GM18511 (cell line): ENCODE measurements around the gene PARP16.

Experiments used
- ATAC-seq: cut with Tn5 transposase; IDR thresholded peaks from one replicate; pipeline ENCODE4 v1.9.1; 2021; ENCODE audit warnings: mild to moderate bottlenecking, moderate library complexity; ENCODE audit not compliant: unreplicated experiment

The PARP16 gene

DNA sequence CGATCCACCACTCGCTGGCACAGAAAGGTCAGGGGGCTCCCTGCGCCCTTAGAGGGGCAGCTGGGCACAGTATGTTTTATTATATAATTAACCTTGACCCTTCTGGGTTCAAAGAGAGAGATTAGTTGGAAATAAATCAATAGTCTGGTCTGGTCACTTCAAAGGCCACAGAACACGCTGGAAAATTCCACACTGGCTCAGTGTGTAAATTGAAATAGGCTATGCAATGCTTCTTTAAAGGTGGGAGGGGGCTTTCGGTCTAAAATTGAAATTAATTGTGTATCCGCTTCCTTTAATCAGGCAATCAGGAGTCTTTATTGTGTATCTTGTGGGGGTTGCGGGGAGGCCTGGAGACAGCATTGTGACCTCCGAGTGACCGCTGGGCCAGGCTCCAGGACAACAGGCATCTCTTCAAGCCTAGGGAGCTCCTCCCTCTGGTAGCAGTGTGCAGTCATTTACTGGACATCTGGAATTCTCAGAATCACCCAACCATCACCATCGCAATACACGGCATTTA lies 25.8 kb upstream of the PARP16 start:
- ATAC-seq = no peak

DNA sequence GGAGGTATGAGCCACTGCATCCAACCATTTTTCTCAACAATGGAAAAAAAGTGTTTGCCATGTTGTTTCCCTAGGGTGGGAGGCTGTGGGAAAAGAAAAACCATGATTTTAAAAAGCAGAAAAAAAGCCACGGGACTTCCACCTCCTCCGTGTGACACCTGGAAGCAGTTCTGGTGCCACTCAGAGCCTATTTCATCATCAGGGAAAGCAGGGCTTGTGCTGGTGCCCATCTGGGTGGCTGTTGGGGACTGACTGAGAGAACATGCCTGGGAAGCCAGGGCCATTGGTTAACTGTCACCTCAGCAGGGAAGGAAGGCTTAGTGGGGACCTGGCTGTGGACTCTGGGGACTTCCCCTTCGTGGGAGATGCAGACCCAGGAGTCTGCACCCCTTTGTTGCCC lies 25.1 kb upstream of the PARP16 start:
- ATAC-seq = no peak

DNA sequence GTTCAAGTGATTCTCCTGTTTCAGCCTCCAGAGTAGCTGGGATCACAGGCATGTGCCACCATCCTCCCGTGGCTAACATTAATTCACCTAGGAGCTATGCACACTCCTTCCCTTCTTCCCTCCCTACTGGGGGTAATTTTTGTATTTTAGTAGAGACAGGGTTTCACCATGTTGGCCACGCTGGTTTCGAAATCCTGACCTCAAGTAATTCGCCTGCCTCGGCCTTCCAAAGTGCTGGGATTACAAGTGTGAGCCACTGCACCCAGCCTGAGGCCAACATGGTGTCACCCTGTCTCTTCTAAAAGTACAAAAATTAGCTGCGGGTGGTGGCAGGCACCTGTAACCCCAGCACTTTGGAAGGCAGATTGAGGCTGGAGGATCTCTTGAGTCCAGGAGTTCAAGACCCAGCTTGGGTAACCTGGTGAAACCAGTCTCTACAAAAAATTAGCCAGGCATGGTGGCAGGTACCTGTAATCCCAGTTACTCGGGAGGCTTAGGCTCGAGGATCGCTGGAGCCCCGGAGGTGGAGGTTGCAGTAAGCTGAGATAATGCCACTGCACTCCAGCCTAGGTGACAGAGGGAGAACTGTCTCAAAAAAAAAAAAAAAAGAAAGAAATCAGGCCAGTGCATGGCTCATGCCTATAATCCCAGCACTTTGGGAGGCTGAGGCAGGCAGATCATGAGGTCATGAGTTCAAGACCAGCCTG lies 23.9 kb upstream of the PARP16 start:
- no peak for ATAC-seq

DNA sequence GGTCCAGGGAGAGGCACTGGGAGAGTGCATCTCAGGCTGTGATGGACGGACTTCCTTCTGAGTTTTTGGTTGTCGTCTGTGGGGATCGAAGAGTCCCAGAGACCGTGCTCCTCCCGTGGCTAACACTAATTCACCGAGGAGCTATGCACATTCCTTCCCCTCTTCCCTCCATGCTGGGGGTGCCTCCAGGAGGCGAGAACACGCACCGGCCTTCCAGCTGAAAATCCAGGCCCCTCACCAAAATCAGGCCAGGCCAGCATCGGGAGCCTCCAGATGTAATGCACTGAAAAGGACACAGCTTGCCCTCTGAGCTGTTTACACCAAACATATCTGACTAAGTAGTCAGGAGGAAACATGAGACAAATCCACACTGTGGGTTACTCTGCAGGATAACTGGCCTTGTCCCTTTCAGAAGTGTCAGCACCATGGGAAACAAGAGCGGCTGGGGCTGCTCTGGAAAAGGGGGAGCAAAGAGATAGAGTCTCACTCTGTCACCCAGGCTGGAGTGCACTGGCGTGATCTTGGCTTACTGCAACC lies 23.3 kb upstream of the PARP16 start:
- no peak for ATAC-seq

DNA sequence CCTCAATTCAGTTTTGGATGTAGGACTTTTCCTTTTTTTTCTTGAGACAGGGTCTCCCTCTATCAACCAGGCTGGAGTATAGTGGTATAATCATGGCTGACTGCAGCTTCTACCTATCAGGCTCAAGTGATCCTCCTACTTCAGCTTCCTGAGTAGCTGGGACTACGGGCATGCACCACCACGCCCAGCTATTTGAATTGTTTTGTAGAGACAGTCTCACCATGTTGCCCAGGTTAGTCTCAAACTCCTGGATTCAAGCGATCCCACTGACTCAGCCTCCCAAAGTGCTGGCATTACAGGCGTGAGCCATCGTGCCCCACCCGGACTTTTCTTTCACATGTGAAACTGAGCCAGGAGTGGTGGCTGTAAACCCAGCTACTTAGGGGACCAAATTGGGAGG lies 21.3 kb upstream of the PARP16 start:
- no peak for ATAC-seq

DNA sequence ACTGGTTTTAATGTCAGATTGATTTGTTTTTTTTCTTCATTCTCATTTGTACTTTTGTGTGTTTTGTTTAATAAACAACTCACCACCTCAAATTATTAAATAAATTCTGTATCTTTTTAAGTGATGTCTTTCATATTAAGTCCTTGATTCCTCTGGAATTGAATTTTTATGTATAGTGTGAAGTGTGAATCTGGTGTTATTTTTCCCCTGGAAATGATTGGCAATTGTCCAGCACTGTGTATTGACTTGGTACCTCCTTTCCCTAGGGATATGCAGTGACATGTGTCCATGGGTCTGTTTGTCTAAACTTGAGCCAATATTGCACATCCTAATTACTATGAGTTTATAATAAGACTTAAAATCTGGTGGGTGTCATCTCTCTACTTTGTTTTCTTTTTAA lies 19.9 kb upstream of the PARP16 start:
- no peak for ATAC-seq

DNA sequence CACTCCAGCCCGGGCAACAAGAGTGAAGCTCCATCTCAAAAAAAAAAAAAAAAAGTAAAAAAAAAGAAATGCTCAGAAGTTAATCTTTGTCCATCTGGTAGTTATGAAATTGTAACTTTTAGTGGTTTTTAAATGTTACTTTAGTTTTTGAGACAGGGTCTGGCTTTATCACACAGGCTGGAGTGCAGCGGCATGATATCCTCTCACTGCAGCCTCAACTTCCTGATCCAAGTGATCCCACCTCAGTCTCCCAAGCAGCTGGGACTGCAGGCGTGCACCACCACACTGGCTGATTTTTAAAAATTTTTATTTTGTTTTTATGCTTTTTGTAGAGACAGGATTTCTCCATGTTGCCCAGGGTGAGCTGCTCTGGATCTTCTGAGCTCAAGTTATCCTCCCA lies 19.1 kb upstream of the PARP16 start:
- ATAC-seq = no peak

DNA sequence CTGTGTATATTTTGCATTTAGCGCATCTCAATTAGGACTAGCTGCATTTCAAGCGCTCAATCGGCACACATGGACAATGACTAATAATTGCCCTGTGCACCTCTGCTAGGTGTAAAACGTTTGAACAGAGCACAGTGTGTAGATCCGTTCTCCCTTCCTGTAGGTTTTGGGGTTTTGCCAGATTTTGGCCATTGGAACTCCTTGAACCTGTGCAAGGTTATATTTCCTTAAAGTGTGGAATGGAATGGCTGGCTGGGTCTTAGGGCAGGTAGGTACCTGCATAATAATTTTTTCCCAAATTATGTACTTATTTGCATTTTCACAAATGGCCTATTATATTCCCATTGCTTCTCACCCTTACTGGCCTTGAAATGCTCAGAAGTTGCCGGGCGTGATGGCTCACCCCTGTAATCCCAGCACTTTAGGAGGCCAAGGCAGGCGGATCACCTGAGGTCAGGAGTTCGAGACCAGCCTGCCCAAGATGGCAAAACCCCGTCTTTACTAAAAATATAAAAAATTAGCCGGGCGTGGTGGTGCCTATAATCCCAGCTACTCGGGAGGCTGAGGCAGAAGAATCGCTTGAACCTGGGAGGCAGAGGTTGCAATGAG lies 18.6 kb upstream of the PARP16 start:
- ATAC-seq = no peak

DNA sequence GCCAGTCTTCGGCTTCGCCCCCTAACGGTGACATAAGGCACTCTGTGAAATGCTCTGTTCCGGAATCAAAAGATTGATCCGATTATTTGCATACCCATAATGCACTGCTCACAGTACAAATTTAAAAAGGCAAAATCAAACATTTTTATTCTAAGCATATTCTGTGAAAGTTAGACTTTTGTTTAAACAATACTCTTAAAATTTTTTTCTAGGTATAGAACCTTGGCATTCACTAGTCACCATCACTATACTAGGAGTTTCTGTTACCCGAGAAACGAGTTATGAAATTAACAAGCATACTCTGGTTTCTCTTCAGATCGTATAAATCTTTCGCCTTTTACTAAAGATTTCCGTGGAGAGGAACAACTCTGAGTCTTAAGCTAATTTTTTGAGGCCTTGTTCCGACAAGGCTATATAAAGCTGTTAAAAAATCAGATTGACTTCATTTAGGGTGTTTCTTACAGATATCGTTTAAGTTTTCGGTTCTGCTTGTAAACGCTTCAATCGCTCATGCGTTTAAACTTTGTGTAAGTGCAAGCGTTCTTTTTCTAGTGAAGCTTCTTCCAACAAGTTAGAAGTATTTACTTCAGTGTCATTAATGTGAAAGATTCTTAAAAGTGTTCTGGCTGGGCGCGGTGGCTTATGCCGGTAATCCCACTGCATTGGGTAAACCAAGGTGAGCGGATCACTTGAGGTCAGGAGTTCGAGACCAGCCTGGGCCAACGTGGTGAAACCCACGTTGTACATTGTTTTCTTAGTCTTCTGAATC lies 17.9 kb upstream of the PARP16 start, which contains the start of gene RNU5B-1:
Gene RNU5B-1 (plus strand): TSS at position 297 of the 769 bp plus-strand sequence.
- ATAC-seq = peak; percentile 71

DNA sequence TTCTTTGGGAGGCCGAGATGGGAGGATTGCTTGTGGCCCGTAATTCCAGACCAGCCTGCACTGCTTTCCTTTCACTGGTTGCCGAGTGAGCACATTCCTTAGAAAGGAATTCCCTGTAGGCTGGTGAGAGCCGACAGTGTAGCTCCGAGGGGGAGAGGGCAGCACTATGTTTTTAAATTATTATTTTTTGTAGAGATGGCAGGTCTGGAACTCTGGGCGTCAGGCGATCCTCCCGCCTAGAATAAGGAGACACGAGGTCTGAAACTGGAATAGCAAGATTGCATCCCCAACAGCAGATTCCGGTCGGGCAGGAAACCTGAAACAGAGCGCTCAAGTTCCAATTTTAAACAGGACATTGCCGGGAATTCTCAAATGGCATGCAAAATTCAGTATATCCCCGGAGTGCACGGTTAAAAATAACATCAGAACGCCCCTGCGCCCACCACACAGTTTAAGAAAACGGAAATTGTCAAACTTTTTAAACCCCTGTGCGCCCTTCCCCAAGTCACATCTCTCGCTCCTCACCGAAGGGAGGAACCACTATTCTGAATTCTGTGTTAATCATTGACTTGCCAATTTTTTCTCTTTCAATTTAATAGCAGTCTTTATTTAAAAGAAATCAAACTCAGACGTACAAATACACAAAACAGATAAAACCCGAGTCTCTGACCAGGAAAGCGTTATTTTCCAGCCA lies 17.2 kb upstream of the PARP16 start:
- ATAC-seq = peak; percentile 1

DNA sequence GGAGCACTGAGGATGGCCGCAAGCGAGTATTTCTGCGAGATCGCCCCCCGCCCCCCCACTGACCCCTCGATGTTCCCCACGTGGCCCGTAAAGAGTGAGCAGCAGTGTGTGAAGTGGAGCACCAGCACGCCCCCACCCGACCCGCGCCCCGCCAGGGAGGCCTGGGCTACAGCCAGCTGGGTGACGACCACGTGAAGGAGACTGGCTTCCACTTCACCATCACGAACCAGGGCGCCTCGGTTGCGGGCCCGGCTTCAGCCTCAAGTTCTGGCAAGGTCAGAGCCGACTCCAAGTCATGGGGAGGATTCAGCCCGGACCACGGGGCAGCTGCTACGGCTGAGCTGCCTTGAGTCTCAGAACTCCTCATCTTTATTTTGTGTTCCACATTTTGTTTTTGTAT lies 15.4 kb upstream of the PARP16 start:
- ATAC-seq = no peak

DNA sequence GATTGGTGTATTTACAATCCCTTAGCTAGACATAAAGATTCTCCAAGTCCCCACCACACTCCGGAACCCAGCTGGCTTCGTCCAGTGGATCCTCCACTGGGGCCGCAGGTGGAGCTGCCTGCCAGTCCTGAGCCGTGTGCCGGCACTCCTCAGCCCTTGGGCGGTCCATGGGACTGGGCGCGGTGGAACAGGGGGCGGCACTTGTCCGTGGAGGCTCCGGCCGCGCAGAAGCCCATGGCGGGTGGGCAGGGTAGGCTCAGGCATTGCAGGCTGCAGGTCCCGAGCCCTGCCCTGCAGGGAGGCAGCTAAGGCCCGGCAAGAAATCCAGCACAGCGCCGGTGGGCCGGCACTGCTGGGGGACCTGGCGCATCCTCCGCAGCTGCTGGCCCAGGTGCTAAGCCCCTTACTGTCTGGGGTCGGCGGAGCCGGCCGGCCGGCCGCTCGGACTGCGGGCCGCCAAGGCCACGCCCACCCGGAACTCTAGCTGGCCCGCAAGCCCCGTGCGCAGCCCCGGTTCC lies 14.3 kb upstream of the PARP16 start:
- ATAC-seq = no peak

DNA sequence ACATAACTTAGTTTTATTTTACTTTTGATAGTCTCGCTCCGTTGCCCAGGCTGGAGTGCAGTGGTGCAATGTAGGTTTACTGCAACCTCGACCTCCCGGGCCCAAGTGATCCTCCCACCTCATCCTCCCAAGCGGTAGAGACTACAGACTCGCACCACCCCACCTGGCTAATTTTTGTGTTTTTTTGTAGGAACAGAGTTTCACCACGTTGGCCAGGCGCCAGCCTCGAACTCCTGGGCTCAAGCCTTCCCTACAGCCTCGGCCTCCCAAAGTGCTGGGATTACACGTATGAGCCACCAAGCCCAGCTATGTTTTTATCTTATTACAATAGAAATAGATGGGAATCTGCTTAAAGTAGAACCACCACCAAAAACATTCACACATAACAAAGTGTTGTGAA lies 12.0 kb upstream of the PARP16 start:
- no peak for ATAC-seq

DNA sequence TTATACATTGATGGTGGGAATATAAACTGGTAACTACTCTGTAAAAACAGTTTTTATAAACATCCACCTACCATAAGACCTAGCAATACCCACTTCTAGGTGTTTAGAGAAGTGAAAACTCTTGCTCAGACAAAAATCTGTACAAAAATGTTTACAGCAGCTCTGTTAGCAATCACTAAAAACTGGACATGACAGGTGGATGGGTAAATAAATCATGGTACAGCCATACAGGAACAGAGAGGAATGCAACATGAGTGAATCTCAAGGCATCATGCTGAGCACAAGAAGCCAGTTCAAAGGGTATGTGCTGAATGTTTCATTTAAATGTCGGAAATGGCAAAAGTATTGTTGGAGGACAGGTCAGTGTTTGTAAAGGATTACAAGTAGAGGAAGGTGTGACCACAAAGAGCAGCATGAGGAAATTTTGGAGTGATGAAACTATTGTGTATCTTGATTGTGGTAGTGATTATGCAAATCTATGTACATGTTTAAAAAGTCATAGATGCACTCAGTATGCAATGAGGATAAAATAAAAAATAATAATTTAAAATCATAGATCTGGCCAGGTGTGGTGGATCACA lies 6.3 kb upstream of the PARP16 start:
- no peak for ATAC-seq

DNA sequence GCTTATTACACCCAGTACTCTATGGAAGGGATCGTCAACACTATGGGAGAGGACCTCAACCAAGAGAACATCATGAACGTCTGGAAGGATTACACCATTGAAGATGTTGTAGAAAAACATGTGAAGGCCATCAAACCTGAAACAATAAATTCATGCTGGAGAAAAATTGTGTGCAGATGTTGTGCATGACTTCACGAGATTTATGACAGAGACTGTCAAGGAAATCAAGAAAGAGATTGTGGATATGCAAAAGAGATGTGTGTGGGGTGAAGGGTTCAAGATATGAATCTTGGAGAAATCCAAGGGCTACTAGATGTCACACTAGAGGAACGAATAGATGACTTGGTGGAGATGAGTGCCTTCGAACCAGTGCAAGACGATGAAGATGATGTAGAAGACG lies 3.5 kb upstream of the PARP16 start:
- ATAC-seq = no peak

DNA sequence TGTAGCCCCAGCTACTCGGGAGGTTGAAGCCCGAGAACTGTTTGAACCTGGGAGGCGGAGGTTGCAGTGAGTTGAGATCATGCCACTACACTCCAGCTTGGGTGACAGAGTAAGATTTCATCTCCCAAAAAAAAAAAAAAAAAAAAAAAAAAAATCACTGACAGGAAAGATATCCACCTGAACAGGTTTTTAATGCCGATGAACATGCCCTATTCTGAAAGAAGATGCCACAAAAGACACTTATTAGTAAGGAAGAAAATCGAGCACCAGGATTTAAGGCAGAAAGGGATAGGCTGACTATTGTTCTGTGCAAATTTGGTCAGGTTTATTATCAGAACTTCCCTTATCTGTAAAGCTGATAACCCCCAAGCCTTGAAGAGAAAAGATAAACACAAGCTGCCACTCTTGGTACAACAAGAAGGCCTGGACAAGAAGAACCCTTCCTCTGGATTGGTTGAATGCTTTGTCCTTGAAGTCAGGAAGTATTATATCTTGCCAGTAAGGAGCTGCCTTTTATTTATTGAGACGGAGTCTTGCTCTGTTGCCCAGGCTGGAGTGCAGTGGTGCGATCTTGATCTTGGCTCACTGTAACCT lies 2.7 kb upstream of the PARP16 start:
- no peak for ATAC-seq

DNA sequence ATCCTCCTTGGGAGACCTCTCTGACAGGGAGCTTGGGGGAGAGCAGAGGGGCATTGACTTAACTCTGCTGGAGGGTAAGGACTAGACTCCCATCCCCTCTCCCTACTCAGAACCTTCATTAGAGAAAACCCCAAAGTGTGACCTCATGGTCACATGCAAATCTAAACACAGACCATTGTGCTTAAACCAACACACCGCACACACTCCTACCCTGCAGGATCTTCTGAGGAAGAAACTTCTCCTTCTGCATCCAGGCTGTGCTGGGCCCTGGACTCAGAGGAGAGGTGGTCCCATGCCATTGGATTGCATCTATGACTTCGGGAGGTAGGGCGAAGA lies 805 bp upstream of the PARP16 start:
- ATAC-seq = no peak

DNA sequence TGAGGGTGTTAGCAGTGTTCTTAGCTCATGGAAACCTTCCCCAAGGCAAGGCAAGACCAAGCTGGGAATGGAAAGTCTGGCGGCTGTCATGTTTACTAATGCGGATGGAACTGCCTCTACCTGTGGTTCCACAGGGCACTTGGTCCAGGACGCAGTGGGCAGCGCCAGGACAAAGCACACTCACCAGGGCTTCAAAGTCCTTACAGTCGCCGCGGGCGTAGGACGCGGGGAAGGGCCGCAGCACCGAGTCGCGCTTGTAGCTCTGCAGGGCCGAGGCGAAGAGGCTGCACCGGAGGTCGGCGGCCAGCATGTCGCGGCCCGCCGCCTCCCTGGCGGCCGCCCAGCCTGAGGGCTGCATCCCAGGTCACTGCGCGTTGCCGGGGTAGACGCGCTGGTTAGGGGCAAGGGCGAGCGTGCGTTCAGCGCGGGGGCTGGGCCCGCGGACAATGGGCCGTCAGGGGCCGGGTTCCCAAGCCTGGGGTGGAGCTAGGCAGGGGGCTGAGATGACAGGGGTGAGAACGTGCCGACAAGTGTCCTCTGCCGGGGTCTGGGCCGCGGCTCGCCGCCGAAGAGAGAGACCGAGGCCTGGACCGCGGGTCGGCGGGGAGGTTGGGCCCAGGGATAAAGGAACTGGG lies 497 bp downstream of the PARP16 start:
- ATAC-seq = peak; percentile 38

DNA sequence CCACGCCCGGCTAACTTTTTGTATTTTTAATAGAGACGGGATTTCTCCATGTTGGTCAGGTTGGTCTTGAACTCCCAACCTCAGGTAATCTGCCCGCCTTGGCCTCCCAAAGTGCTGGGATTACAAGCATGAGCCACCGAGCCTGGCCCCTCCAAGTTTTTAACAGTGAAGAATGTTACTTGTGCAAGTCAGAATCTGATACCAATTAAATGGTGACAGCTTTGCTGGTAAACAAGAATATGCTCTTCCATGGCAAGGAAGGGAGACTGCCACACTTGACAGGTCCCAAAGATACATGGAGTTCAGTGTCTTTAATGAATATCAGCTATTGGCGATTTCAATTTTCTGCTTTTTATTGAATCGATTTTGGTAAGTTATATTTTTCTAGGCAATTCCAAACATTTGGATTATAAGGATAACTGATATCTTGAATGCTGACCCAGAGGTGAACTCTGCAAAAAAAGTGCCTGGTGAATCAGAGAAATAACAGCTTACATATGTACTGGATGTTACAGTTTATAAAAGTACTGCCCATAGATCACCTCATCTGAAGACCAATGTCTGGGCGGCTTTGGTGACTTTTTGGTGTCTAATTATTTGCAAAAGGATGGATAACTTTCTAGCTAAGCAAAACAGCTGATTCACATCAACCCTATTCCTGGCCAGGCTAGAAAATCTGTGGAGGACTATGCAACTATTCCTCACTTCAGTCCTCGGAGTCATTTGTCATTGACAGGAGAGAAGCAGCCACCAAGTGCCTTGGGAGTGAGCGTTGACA lies 1.2 kb downstream of the PARP16 start:
- no peak for ATAC-seq
